Neural cell (in vitro differentiated cells): Measurements from ENCODE around the gene SLC27A6.
"Not testable (repeated sequence)": the region's sequence is repeated elsewhere in the genome, so short reads cannot be mapped to it uniquely, and the experiment has no call there.

Experiments
- EP300 ChIP-seq: fragments of 450-650 bp; conservative IDR thresholded peaks from 2 replicates; pipeline ENCODE4 v1.6.1; 2014; ENCODE audit warnings: antibody characterized with exemption, mild to moderate bottlenecking, moderate library complexity; ENCODE audit not compliant: poor library complexity, severe bottlenecking
- EZH2 ChIP-seq: fragments of 200-600, 300-800 bp; shearing (Covaris generic), sonication (generic); IDR thresholded peaks from 2 replicates; pipeline ENCODE4 v1.6.1; 2014; ENCODE audit warnings: antibody characterized with exemption, low read length, borderline replicate concordance, mild to moderate bottlenecking; ENCODE audit not compliant: insufficient read depth, poor library complexity, severe bottlenecking
- MXI1 ChIP-seq: fragments of 450-650 bp; conservative IDR thresholded peaks from 2 replicates; pipeline ENCODE4 v1.6.1; 2014; ENCODE audit warnings: antibody characterized with exemption, mild to moderate bottlenecking; ENCODE audit not compliant: poor library complexity, severe bottlenecking
- POLR2AphosphoS5 ChIP-seq: IDR thresholded peaks from 2 replicates; pipeline ENCODE4 v1.6.1; 2012
- RAD21 ChIP-seq: fragments of 450-650 bp; conservative IDR thresholded peaks from 2 replicates; pipeline ENCODE4 v1.6.1; 2014; ENCODE audit warnings: antibody characterized with exemption, mild to moderate bottlenecking, moderate library complexity
- SMC3 ChIP-seq: fragments of 450-650 bp; conservative IDR thresholded peaks from 2 replicates; pipeline ENCODE4 v1.6.1; 2014; ENCODE audit warnings: antibody characterized with exemption, mild to moderate bottlenecking, moderate library complexity; ENCODE audit not compliant: poor library complexity
- TAF1 ChIP-seq: IDR thresholded peaks from 2 replicates; pipeline ENCODE4 v1.6.1; 2012; ENCODE audit warnings: low read depth
- TF ChIP-seq, protein P1 (sequence below): fragments of 450-650 bp; IDR thresholded peaks from 2 replicates; pipeline ENCODE4 v1.5.1; 2014; ENCODE audit warnings: antibody characterized with exemption, mild to moderate bottlenecking, moderate library complexity; ENCODE audit not compliant: poor library complexity, severe bottlenecking
- TF ChIP-seq, protein P2 (sequence below): IDR thresholded peaks from 2 replicates; pipeline ENCODE4 v1.6.1; 2012; ENCODE audit warnings: borderline replicate concordance

DNA sequence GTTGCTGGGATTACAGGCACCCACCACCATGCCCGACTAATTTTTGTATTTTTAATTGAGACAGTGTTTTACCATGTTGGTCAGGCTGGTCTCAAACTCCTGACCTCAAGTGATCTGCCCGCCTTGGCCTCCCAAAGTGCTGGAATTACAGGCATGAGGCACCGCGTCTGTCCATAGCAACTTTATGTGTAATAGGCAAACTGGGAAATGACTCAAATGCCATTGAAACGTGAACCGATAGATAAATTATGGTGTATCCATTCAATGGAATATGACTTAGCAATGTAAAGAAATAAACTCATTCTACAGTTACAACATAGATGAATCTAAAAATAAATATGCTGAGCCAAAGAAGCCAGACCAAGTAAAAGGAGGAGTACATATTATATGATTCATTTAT lies 14.0 kb upstream of the SLC27A6 start:
- TF ChIP-seq, protein P1, sequence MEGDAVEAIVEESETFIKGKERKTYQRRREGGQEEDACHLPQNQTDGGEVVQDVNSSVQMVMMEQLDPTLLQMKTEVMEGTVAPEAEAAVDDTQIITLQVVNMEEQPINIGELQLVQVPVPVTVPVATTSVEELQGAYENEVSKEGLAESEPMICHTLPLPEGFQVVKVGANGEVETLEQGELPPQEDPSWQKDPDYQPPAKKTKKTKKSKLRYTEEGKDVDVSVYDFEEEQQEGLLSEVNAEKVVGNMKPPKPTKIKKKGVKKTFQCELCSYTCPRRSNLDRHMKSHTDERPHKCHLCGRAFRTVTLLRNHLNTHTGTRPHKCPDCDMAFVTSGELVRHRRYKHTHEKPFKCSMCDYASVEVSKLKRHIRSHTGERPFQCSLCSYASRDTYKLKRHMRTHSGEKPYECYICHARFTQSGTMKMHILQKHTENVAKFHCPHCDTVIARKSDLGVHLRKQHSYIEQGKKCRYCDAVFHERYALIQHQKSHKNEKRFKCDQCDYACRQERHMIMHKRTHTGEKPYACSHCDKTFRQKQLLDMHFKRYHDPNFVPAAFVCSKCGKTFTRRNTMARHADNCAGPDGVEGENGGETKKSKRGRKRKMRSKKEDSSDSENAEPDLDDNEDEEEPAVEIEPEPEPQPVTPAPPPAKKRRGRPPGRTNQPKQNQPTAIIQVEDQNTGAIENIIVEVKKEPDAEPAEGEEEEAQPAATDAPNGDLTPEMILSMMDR, result not testable (repeated sequence)
- TF ChIP-seq EP300, EZH2, POLR2AphosphoS5, MXI1, TAF1, SMC3, RAD21: not testable (repeated sequence)
- TF ChIP-seq, protein P2, sequence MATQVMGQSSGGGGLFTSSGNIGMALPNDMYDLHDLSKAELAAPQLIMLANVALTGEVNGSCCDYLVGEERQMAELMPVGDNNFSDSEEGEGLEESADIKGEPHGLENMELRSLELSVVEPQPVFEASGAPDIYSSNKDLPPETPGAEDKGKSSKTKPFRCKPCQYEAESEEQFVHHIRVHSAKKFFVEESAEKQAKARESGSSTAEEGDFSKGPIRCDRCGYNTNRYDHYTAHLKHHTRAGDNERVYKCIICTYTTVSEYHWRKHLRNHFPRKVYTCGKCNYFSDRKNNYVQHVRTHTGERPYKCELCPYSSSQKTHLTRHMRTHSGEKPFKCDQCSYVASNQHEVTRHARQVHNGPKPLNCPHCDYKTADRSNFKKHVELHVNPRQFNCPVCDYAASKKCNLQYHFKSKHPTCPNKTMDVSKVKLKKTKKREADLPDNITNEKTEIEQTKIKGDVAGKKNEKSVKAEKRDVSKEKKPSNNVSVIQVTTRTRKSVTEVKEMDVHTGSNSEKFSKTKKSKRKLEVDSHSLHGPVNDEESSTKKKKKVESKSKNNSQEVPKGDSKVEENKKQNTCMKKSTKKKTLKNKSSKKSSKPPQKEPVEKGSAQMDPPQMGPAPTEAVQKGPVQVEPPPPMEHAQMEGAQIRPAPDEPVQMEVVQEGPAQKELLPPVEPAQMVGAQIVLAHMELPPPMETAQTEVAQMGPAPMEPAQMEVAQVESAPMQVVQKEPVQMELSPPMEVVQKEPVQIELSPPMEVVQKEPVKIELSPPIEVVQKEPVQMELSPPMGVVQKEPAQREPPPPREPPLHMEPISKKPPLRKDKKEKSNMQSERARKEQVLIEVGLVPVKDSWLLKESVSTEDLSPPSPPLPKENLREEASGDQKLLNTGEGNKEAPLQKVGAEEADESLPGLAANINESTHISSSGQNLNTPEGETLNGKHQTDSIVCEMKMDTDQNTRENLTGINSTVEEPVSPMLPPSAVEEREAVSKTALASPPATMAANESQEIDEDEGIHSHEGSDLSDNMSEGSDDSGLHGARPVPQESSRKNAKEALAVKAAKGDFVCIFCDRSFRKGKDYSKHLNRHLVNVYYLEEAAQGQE, result not testable (repeated sequence)
